ENCODE data around the gene HIP1R. TPM values are rescaled to one million over a fixed set of nuclear protein-coding genes. Genes with fewer than 3 reads are reported as not detected.

Gene HIP1R
- total RNA-seq, 6 donors from 2014 or later, result 34.2 to 137 (median 46.9) TPM

GRCh38 chr12:122845041-122845864 lies 10.0 kb downstream of the HIP1R start:
- no peak for ATAC-seq (ENCODE audit: low FRiP score in 2 of 2)
- no peaks in the 10 kb centered on the region for H3K9me3 ChIP-seq
- no peak for TF ChIP-seq POLR2AphosphoS5 (IDR thresholded peaks at IDR 0.05)
- TF ChIP-seq CTCF (IDR thresholded peaks at IDR 0.05), result no peak
- no peak for TF ChIP-seq POLR2A (IDR thresholded peaks at IDR 0.05)
- TF ChIP-seq EP300 (IDR thresholded peaks at IDR 0.05), result no peak
- no peak overlapping the region for H3K4me3 ChIP-seq
- peak in 1 of 2 donors; percentile 66 for DNase-seq
- peaks cover 12 to 40% (median 21%) of the 10 kb centered on the region in 4 donors for H3K4me1 ChIP-seq
- H3K36me3 ChIP-seq, result peaks cover 0 to 19% (median 6%) of the 10 kb centered on the region in 4 donors
- H3K27me3 ChIP-seq, result no peaks in the 10 kb centered on the region
- H3K27ac ChIP-seq, result no peak overlapping the region
- WGBS, 2 donors, result 91 to 100% methylated on average over 9 to 24 of the region's 30 CpGs

- Histone ChIP-seq H3K27me3 (no peaks in the 10 kb centered on the region), H3K4me1 (peaks cover 13 to 32% (median 19%) of the 10 kb centered on the region in 4 donors), H3K4me3 (no peak overlapping the region), H3K27ac (no peak overlapping the region), H3K36me3 (peaks cover 0 to 19% (median 6%) of the 10 kb centered on the region in 4 donors), H3K9me3 (no peaks in the 10 kb centered on the region)
- no peak for DNase-seq
- 89 to 97% methylated on average over 9 to 13 of the region's 14 CpGs for whole genome bisulfite sequencing, 2 donors
- TF ChIP-seq EP300 (IDR thresholded peaks at IDR 0.05) (no peak), POLR2AphosphoS5 (IDR thresholded peaks at IDR 0.05) (no peak), CTCF (IDR thresholded peaks at IDR 0.05) (no peak), POLR2A (IDR thresholded peaks at IDR 0.05) (no peak)
- no peak for ATAC-seq (ENCODE audit: low FRiP score in 2 of 2)
Measured at GRCh38 chr12:122845865-122846621, 10.8 kb downstream of the HIP1R start.

- Histone ChIP-seq H3K27ac (peak overlapping the region in 1 of 4 donors; percentile 17), H3K4me1 (peaks cover 18 to 29% (median 22%) of the 10 kb centered on the region in 4 donors), H3K4me3 (no peak overlapping the region)
Measured at GRCh38 chr12:122846622-122847515, 11.6 kb downstream of the HIP1R start.

More at GRCh38 chr12:122846622-122847515, 11.6 kb downstream of the HIP1R start:
- DNase-seq, result no peak
- Histone ChIP-seq H3K36me3 (peaks cover 0 to 19% (median 6%) of the 10 kb centered on the region in 4 donors), H3K9me3 (no peaks in the 10 kb centered on the region), H3K27me3 (no peaks in the 10 kb centered on the region)
- 87 to 88% methylated on average over 8 to 27 of the region's 27 CpGs for WGBS, 2 donors
- peak in 1 of 2 donors; percentile 3 for ATAC-seq (ENCODE audit: low FRiP score in 2 of 2)
- no peak for TF ChIP-seq POLR2AphosphoS5 (IDR thresholded peaks at IDR 0.05)
- no peak for TF ChIP-seq POLR2A (IDR thresholded peaks at IDR 0.05)
- TF ChIP-seq EP300 (IDR thresholded peaks at IDR 0.05), result no peak
- TF ChIP-seq CTCF (IDR thresholded peaks at IDR 0.05), result no peak

Data from upper lobe of left lung (tissue), 6 donors.